Measurements from ENCODE around the gene ADAMTS7.
"Not testable (repeated sequence)": the region's sequence is repeated elsewhere in the genome, so short reads cannot be mapped to it uniquely, and the experiment has no call there.

The ADAMTS7 gene

GRCh38 chr15:78841376-78841706 lies 30.1 kb upstream of the ADAMTS7 start:
- DNase-seq (ENCODE audit: extremely low read depth, insufficient read length) = no peak
- Histone ChIP-seq H3K27me3 (replicated peaks; ENCODE audit: control insufficient read depth, insufficient read depth, low read length) (no peaks in the 10 kb centered on the region), H3K4me3 (replicated peaks; ENCODE audit: low read depth, low read length) (no peak overlapping the region)

GRCh38 chr15:78840661-78841375 lies 29.6 kb upstream of the ADAMTS7 start:
- no peaks in the 10 kb centered on the region for H3K36me3 ChIP-seq (ENCODE audit: control insufficient read depth, insufficient read depth, low read length)
- no peak for TF ChIP-seq CTCF (IDR thresholded peaks at IDR 0.05; ENCODE audit: insufficient read depth, low read length, poor library complexity, severe bottlenecking)
- H3K27me3 ChIP-seq (replicated peaks; ENCODE audit: control insufficient read depth, insufficient read depth, low read length) = no peaks in the 10 kb centered on the region
- DNase-seq (ENCODE audit: extremely low read depth, insufficient read length) = peak; percentile 48
- H3K4me3 ChIP-seq (replicated peaks; ENCODE audit: low read depth, low read length) = no peak overlapping the region

More at GRCh38 chr15:78841376-78841706, 30.1 kb upstream of the ADAMTS7 start:
- TF ChIP-seq CTCF (IDR thresholded peaks at IDR 0.05; ENCODE audit: insufficient read depth, low read length, poor library complexity, severe bottlenecking) = no peak
- no peaks in the 10 kb centered on the region for H3K36me3 ChIP-seq (ENCODE audit: control insufficient read depth, insufficient read depth, low read length)

GRCh38 chr15:78839151-78839550 lies 27.9 kb upstream of the ADAMTS7 start:
- H3K36me3 ChIP-seq (ENCODE audit: control insufficient read depth, insufficient read depth, low read length); H3K4me3 ChIP-seq (replicated peaks; ENCODE audit: low read depth, low read length); DNase-seq (ENCODE audit: extremely low read depth, insufficient read length); H3K27me3 ChIP-seq (replicated peaks; ENCODE audit: control insufficient read depth, insufficient read depth, low read length): not testable (repeated sequence)

- no peaks in the 10 kb centered on the region for H3K36me3 ChIP-seq (ENCODE audit: control insufficient read depth, insufficient read depth, low read length)
- no peak for DNase-seq (ENCODE audit: extremely low read depth, insufficient read length)
- H3K4me3 ChIP-seq (replicated peaks; ENCODE audit: low read depth, low read length) = no peak overlapping the region
- no peaks in the 10 kb centered on the region for H3K27me3 ChIP-seq (replicated peaks; ENCODE audit: control insufficient read depth, insufficient read depth, low read length)
- TF ChIP-seq CTCF (IDR thresholded peaks at IDR 0.05; ENCODE audit: insufficient read depth, low read length, poor library complexity, severe bottlenecking) = no peak
Observed at GRCh38 chr15:78838489-78838888, 27.2 kb upstream of the ADAMTS7 start.

- TF ChIP-seq CTCF (IDR thresholded peaks at IDR 0.05; ENCODE audit: insufficient read depth, low read length, poor library complexity, severe bottlenecking) = no peak
- H3K4me3 ChIP-seq (replicated peaks; ENCODE audit: low read depth, low read length) = no peak overlapping the region
- no peaks in the 10 kb centered on the region; the same call in 1 of the 2 replicates for H3K27me3 ChIP-seq (replicated peaks; ENCODE audit: control insufficient read depth, insufficient read depth, low read length)
- DNase-seq (ENCODE audit: extremely low read depth, insufficient read length) = no peak
- no peaks in the 10 kb centered on the region for H3K36me3 ChIP-seq (ENCODE audit: control insufficient read depth, insufficient read depth, low read length)
Observed at GRCh38 chr15:78837543-78837942, 26.3 kb upstream of the ADAMTS7 start.

GRCh38 chr15:78837131-78837530 lies 25.9 kb upstream of the ADAMTS7 start:
- Histone ChIP-seq H3K36me3 (ENCODE audit: control insufficient read depth, insufficient read depth, low read length) (no peaks in the 10 kb centered on the region), H3K4me3 (replicated peaks; ENCODE audit: low read depth, low read length) (no peak overlapping the region), H3K27me3 (replicated peaks; ENCODE audit: control insufficient read depth, insufficient read depth, low read length) (no peaks in the 10 kb centered on the region; the same call in 1 of the 2 replicates)
- TF ChIP-seq CTCF (IDR thresholded peaks at IDR 0.05; ENCODE audit: insufficient read depth, low read length, poor library complexity, severe bottlenecking) = no peak
- no peak for DNase-seq (ENCODE audit: extremely low read depth, insufficient read length)

All from GM06990 (cell line).